ENCODE results near the gene KIF13A.

- TF ChIP-seq EP300 (IDR thresholded peaks at IDR 0.05; ENCODE audit: low read depth) (no peak), POLR2AphosphoS5 (IDR thresholded peaks at IDR 0.05) (no peak), CTCF (IDR thresholded peaks at IDR 0.05) (no peak)
These were observed 81.5 kb downstream of the KIF13A start for GRCh38 chr6:17905611-17906592.
